ENCODE measurements around the gene ZNF618.

DNA sequence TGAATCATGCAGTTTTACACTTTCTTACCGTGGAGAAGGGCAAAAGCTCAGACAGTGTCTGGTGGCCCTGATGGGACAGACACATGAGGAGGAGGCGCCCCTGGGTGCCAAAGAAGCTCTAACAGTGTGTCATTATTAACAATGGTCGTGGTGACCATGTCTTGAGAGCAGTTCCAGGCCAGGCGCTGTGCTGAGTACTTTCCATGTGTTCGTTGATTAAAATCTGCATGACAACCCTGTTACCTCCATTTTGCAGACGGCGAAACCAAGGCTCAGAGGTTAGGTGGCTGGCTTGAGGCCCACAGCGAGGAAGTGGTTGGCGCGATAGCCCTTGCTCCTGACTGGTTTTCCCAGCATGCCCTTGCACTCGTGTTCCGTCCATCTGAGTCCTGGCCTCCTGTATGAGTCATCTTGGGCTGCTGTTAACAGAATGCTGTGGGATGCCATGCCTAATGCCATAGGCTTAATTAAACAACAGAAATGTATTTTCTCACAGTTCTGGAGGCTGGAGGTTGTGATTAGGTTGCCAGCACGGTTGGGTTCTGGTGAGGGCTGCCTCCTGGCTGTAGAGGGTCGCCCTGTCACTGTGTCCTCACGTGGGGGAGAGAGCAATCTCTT, 110.0 kb downstream of the ZNF618 start:
- TF ChIP-seq TCF7L2 (IDR thresholded peaks at IDR 0.05; ENCODE audit: low read depth, low read length) = no peak
- no peak for TF ChIP-seq POLR2AphosphoS5 (IDR thresholded peaks at IDR 0.05; ENCODE audit: low read depth, low read length)

Data from Panc1 (cell line).